SH-SY5Y (cell line): Measurements from ENCODE around the gene ZBTB20.

Source experiments
- GATA2 ChIP-seq: IDR thresholded peaks from 2 replicates; pipeline ENCODE4 v1.6.1; 2011; ENCODE audit warnings: mild to moderate bottlenecking, low read depth, low read length
- GATA3 ChIP-seq: IDR thresholded peaks from 2 replicates; pipeline ENCODE4 v1.6.1; 2011; ENCODE audit warnings: low read depth, mild to moderate bottlenecking, low read length, moderate library complexity

DNA sequence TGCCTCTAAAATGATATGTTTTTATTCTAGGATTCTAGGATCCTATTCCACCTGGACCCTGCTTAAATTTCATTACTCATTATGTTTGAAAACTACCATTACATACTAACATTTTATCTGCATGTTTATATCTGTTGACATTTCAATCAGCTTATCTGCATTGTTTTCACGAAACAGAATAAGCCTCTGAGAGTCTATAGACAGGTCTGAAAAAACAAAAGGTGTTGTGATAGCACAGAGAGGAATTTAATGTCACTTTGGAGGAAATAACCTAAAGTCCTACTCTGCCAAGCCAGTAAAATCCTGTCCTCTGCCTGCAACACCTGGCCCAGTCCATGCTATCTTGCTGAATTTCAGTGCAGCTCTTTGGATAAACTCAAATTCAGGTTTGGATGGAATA is 315.2 kb downstream of the ZBTB20 start:
- TF ChIP-seq GATA3 (no peak), GATA2 (no peak)
